Small intestine (tissue), 7 donors: ENCODE results near the gene ATP8B3. TPM values are rescaled to one million over a fixed set of nuclear protein-coding genes. Genes with fewer than 3 reads are reported as not detected.

Experiments used
- DNase-seq, 2 donors: peaks; one replicate each; pipeline versions ENCODE4 v3.0.0 to v3.0.0-alpha.2; 2013
- FAIRE-seq: peaks from 2 replicates; lab custom pipeline; 2012; peaks lifted over from hg19 to GRCh38; lab: Jason Lieb, UNC
- H3K27ac ChIP-seq, 3 donors: one replicate each; pipeline ENCODE4 v1.5.1; 2013; ENCODE audit warnings: low read length in 2 of 3, mild to moderate bottlenecking in 2 of 3, control low read depth in 1 of 3, inconsistent platforms in 1 of 3, low read depth in 1 of 3, moderate library complexity in 1 of 3
- H3K27me3 ChIP-seq, 3 donors: one replicate each; pipeline ENCODE4 v1.6.1; 2013; ENCODE audit warnings: low read length in 3 of 3, inconsistent platforms in 1 of 3; ENCODE audit not compliant: control insufficient read depth in 3 of 3, insufficient read depth in 3 of 3
- H3K36me3 ChIP-seq, 3 donors: one replicate each; pipeline ENCODE4 v1.6.1; 2013; ENCODE audit warnings: low read length in 3 of 3, inconsistent platforms in 1 of 3, low read depth in 1 of 3, mild to moderate bottlenecking in 1 of 3, moderate library complexity in 1 of 3; ENCODE audit not compliant: control insufficient read depth in 3 of 3, insufficient read depth in 2 of 3
- H3K4me1 ChIP-seq, 3 donors: one replicate each; pipeline ENCODE4 v1.6.1; 2013; ENCODE audit warnings: low read length in 2 of 3, inconsistent platforms in 1 of 3, low read depth in 1 of 3, mild to moderate bottlenecking in 1 of 3, moderate library complexity in 1 of 3; ENCODE audit not compliant: control insufficient read depth in 3 of 3, insufficient read depth in 2 of 3
- H3K4me3 ChIP-seq, 3 donors: one replicate each; pipeline ENCODE4 v1.5.1; 2013; ENCODE audit warnings: low read length in 3 of 3, control low read depth in 1 of 3, inconsistent platforms in 1 of 3, low read depth in 1 of 3, mild to moderate bottlenecking in 1 of 3, moderate library complexity in 1 of 3
- H3K9me3 ChIP-seq, 2 donors: one replicate each; pipeline ENCODE4 v1.6.1; 2013; ENCODE audit warnings: low read depth in 1 of 2, low read length in 1 of 2; ENCODE audit not compliant: control insufficient read depth in 2 of 2, insufficient read depth in 1 of 2
- WGBS, 3 donors: extraction: QIAGEN DNeasy Blood & Tissue Kit; methylation state at CpG; one replicate each; pipeline ENCODE4 v1.1.7; 2013; 5-methylcytosine and 5-hydroxymethylcytosine counted together
- polyA plus RNA-seq, 4 donors: library from polyadenylated mRNA; stranded (reverse) in 3 of 4; unstranded in 1 of 4; fragments of 200-250 nt in 3 of 4; fragments of 120-200 nt in 1 of 4; gene quantifications; one replicate each; pipeline versions ENCODE4 v1.2.1 to v1.2.3, GENCODE V29; 2013
- donor health status: healthy with polysubstance abuse.
- donor health status: control.
- donor health status: control.
- donor health status: Bipolar disorder and iron deficiency.
- donor health status: healthy.

The ATP8B3 gene
- polyA plus RNA-seq, 4 donors: 0.45 to 0.52 (median 0.47) TPM; not detected in 1

- Histone ChIP-seq H3K9me3 (peaks cover 0 to 3% of the 10 kb centered on the region in 2 donors), H3K36me3 (no peaks in the 10 kb centered on the region), H3K4me1 (peaks cover 0 to 13% (median 8%) of the 10 kb centered on the region in 3 donors), H3K27ac (no peak overlapping the region), H3K27me3 (peaks cover 22 to 85% (median 56%) of the 10 kb centered on the region in 3 donors), H3K4me3 (no peak overlapping the region)
- FAIRE-seq (no peak), DNase-seq (no peak)
- 2 to 8% (median 7%) methylated on average over 30 to 45 of the region's 45 CpGs for WGBS, 3 donors
Observed at GRCh38 chr19:1748873-1749341, 63.2 kb downstream of the ATP8B3 start.

DNA sequence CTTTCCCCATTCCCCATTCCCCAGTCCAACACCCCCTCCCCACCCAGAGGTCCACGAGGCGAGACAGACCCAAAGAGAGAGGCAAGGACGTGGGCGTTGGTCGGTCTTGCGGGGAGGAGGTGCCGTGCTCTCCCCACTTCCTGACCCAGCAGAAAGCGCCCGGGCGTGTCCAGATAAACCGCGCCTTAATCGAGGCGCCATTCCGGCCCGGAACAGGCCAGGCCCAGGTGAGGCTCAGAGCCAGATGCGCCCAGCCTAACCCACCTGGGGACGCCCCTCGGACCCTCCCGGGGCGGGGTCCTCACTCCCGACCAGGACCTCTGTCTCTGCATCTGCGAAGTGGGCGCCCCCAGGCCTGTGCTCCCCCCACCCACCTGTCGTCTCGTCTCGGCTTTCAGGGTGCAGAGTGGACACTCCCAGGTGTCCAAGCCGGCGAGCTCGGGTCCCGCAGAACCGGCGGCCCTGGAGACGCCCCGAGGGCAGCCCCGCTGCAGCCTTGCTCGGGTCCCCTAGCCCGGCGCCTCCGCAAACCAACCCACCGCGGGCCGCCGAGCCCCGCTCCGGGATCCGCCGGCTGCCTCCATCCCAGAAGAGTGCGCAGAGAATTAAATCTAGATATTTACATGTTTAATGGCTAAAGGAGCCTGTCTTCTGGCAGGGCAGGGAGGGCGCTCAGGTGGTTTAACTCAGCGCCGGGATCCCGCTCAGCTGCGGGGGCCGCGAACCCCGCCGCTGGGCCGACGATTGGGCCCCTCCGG, 63.8 kb downstream of the ATP8B3 start:
- Histone ChIP-seq H3K9me3 (peaks cover 0 to 3% of the 10 kb centered on the region in 2 donors), H3K27me3 (peaks cover 16 to 87% (median 56%) of the 10 kb centered on the region in 3 donors), H3K36me3 (no peaks in the 10 kb centered on the region), H3K4me3 (peak overlapping the region in 1 of 3 donors; percentile 31), H3K27ac (no peak overlapping the region), H3K4me1 (peaks cover 0 to 13% (median 8%) of the 10 kb centered on the region in 3 donors)
- FAIRE-seq (no peak), DNase-seq (peak in 1 of 2 donors; percentile 73)
- 1 to 2% (median 2%) methylated on average over 47 to 61 of the region's 61 CpGs for WGBS, 3 donors

DNA sequence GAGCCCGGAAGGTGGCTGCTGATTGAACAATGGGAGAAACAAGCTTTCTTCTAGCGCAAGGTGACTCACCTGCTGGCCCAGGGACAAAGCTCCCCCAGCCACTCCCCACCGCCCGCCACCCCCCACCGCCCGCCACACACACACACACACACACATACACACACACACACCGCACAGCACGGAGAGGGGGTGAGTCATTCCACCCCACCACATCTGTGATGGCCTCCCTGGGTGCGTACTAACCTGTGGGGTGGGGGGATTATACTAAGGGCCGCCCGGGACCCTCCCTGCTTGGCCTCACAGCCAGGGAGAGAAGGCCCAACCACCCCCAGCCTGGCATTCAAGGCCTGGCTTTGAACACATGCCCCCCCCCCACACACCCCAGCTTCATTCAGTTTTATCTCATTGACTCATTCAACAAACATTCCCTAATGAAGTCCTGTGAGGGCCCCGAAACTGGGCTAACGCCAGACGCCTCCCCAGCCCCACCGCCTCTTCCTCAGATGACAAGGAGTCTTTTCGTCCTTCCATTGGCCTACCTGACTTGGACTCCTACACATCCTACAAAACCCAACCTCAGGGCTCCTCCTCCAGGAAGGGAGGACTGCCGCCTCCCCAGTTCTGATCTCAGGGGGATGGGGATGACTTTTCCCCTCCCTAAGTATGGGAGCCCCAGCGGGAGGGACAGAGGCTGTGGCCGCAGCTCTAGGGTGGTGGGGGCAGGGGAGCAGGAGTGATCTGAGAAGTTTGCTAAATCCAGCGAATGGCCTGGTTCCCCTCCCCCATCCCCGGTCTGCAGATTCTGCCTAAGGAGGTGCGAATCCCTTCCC, 64.6 kb downstream of the ATP8B3 start:
- no peak overlapping the region for H3K27ac ChIP-seq
- peaks cover 0 to 3% of the 10 kb centered on the region in 2 donors for H3K9me3 ChIP-seq
- WGBS, 3 donors: 1 to 3% (median 2%) methylated on average over 12 to 22 of the region's 22 CpGs
- H3K4me1 ChIP-seq: peaks cover 0 to 13% (median 8%) of the 10 kb centered on the region in 3 donors
- DNase-seq (peak in 1 of 2 donors; percentile 54), FAIRE-seq (no peak)
- H3K36me3 ChIP-seq: no peaks in the 10 kb centered on the region
- peaks cover 13 to 87% (median 50%) of the 10 kb centered on the region in 3 donors for H3K27me3 ChIP-seq
- H3K4me3 ChIP-seq: no peak overlapping the region

DNA sequence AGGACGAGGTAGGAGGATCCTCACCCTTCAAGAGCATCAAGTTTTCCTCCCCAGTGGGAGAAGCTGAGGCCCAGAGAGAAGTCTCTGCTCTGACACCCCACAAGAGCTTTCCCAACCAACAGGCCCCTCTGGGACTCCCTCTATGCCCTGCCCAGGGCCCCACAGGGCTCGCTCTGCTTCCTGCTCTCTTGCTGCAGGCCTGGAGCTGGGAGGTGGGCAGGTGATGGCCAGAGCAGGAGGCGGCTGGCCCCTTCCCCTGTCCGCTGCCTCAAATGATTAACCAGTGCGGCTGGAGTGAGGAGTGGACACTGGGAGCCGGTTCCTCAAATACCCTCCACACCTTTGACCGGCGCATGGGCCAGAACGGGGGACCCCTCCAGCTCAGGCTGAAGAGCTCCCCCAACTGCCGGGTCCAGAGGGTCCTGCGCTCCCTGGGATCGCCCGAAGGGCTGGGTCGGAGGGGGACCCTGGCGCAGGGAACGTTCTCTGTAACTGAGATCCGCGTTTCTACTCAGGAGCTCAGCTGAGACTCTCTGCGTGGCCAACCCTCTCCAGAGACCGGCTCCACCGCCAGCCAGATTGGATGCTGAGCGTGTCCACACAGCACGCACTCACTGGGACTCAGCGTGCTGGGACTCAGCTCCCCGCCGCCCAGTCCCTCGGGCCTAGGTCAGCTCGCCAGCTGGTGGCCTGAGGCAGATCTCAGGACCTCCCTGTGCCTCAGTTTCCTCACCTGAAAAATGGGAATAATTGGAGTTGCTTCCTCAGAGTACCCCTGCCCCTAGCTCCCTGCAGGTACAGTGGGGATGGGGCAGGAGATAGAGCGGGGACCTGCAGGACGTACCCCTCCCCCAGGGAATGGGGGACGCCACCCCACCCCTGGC, 65.4 kb downstream of the ATP8B3 start:
- Histone ChIP-seq H3K27ac (no peak overlapping the region), H3K27me3 (peaks cover 13 to 84% (median 45%) of the 10 kb centered on the region in 3 donors), H3K4me3 (no peak overlapping the region), H3K9me3 (peaks cover 0 to 3% of the 10 kb centered on the region in 2 donors), H3K36me3 (no peaks in the 10 kb centered on the region), H3K4me1 (peaks cover 0 to 13% (median 8%) of the 10 kb centered on the region in 3 donors)
- 5 to 9% (median 7%) methylated on average over 25 to 31 of the region's 31 CpGs for WGBS, 3 donors
- no peak for FAIRE-seq
- DNase-seq: peak in 1 of 2 donors; percentile 9

GRCh38 chr19:1745589-1746031, 66.5 kb downstream of the ATP8B3 start:
- H3K27ac ChIP-seq: no peak overlapping the region
- WGBS, 3 donors: 2 to 8% (median 3%) methylated on average over 14 of the region's 14 CpGs
- no peak overlapping the region for H3K4me3 ChIP-seq
- DNase-seq: no peak
- H3K36me3 ChIP-seq: no peaks in the 10 kb centered on the region
- peaks cover 0 to 13% (median 8%) of the 10 kb centered on the region in 3 donors for H3K4me1 ChIP-seq
- FAIRE-seq: no peak
- peaks cover 13 to 77% (median 36%) of the 10 kb centered on the region in 3 donors for H3K27me3 ChIP-seq
- peaks cover 0 to 3% of the 10 kb centered on the region in 2 donors for H3K9me3 ChIP-seq

- no peak for FAIRE-seq
- H3K4me3 ChIP-seq: no peak overlapping the region
- H3K9me3 ChIP-seq: peaks cover 0 to 9% of the 10 kb centered on the region in 2 donors
- DNase-seq: no peak
- no peaks in the 10 kb centered on the region for H3K36me3 ChIP-seq
- H3K27me3 ChIP-seq: peaks cover 13 to 77% (median 31%) of the 10 kb centered on the region in 3 donors
- H3K4me1 ChIP-seq: peaks cover 0 to 10% (median 8%) of the 10 kb centered on the region in 3 donors
- 8 to 9% (median 9%) methylated on average over 18 to 19 of the region's 19 CpGs for WGBS, 3 donors
- no peak overlapping the region for H3K27ac ChIP-seq
Observed at GRCh38 chr19:1744822-1745563, 67.1 kb downstream of the ATP8B3 start.

GRCh38 chr19:1744133-1744665, 67.9 kb downstream of the ATP8B3 start:
- Histone ChIP-seq H3K27ac (no peak overlapping the region), H3K9me3 (peaks cover 0 to 12% of the 10 kb centered on the region in 2 donors), H3K4me3 (no peak overlapping the region), H3K4me1 (peaks cover 0 to 7% (median 3%) of the 10 kb centered on the region in 3 donors), H3K27me3 (peaks cover 7 to 72% (median 28%) of the 10 kb centered on the region in 3 donors), H3K36me3 (no peaks in the 10 kb centered on the region)
- FAIRE-seq: no peak
- DNase-seq: no peak
- 53 to 65% (median 60%) methylated on average over 6 to 10 of the region's 10 CpGs for WGBS, 3 donors
